WTC11 (cell line): ENCODE measurements around the gene CD4. TPM values are rescaled to one million over a fixed set of nuclear protein-coding genes. Genes with fewer than 3 reads are reported as not detected.
A peak's percentile ranks its signal among the peaks of the same experiment; 100 is the strongest.

ENCODE experiments used
- ATAC-seq: fragments of 200-7000 bp; cut with Tn5 transposase; 2 replicates; pipeline ENCODE4 v1.10.0; 2021; ENCODE audit warnings: mild to moderate bottlenecking, moderate library complexity
- CTCF ChIA-PET: fragments of 300-600 bp; sonication (Branson Sonifier 250); formaldehyde crosslinking; loops from one replicate; lab custom pipeline; 2021; ENCODE audit warnings: antibody characterized with exemption; lab: Charles Lee
- POLR2A ChIA-PET: fragments of 350-600 bp; sonication (Branson Sonifier 250); formaldehyde crosslinking; loops from one replicate; lab custom pipeline; 2021; ENCODE audit warnings: antibody characterized with exemption; lab: Charles Lee
- DNase-seq: peaks from one replicate; pipeline ENCODE4 v3.0.0; 2021; ENCODE audit warnings: low spot score
- H3K27ac Mint-ChIP-seq: 2 replicates; pipeline ENCODE4 v1.8.0; 2021; ENCODE audit warnings: mixed read lengths
- H3K27me3 Mint-ChIP-seq: 2 replicates; pipeline ENCODE4 v1.8.0; 2021; ENCODE audit warnings: low read depth, mild to moderate bottlenecking, moderate library complexity, mixed read lengths
- H3K36me3 Mint-ChIP-seq: 2 replicates; pipeline ENCODE4 v1.8.0; 2021; ENCODE audit warnings: mixed read lengths
- H3K4me1 Mint-ChIP-seq: 2 replicates; pipeline ENCODE4 v1.8.0; 2022; ENCODE audit warnings: mixed read lengths
- H3K4me3 Mint-ChIP-seq: 2 replicates; pipeline ENCODE4 v1.8.0; 2021; ENCODE audit warnings: mild to moderate bottlenecking, moderate library complexity, mixed read lengths
- H3K9me3 Mint-ChIP-seq: 2 replicates; pipeline ENCODE4 v1.8.0; 2021; ENCODE audit warnings: mixed read lengths
- ARID4B ChIP-seq: sonication (generic); formaldehyde crosslinking; IDR thresholded peaks from 2 replicates; pipeline ENCODE4 v1.8.0; 2023; ENCODE audit warnings: missing genetic modification reagents, mild to moderate bottlenecking, borderline replicate concordance
- ELF4 ChIP-seq: sonication (generic); formaldehyde crosslinking; IDR thresholded peaks from 2 replicates; pipeline ENCODE4 v1.8.1; 2022; ENCODE audit warnings: low read depth, mild to moderate bottlenecking, moderate library complexity, missing genetic modification reagents
- FOXP4 ChIP-seq: sonication (generic); formaldehyde crosslinking; IDR thresholded peaks from 2 replicates; pipeline ENCODE4 v1.8.0; 2022; ENCODE audit warnings: mild to moderate bottlenecking, missing genetic modification reagents
- MAX ChIP-seq: sonication (generic); formaldehyde crosslinking; IDR thresholded peaks from 2 replicates; pipeline ENCODE4 v1.8.0; 2022; ENCODE audit warnings: mild to moderate bottlenecking, missing genetic modification reagents
- TP53 ChIP-seq: sonication (generic); formaldehyde crosslinking; IDR thresholded peaks from 2 replicates; pipeline ENCODE4 v1.8.1; 2023; ENCODE audit warnings: mild to moderate bottlenecking, missing genetic modification reagents
- USF1 ChIP-seq: sonication (generic); formaldehyde crosslinking; IDR thresholded peaks from 2 replicates; pipeline ENCODE4 v1.8.0; 2022; ENCODE audit warnings: mild to moderate bottlenecking, missing genetic modification reagents
- ZNF263 ChIP-seq: sonication (generic); formaldehyde crosslinking; IDR thresholded peaks from 2 replicates; pipeline ENCODE4 v1.8.1; 2022; ENCODE audit warnings: low read depth, mild to moderate bottlenecking, moderate library complexity, missing genetic modification reagents
- ZNF396 ChIP-seq: fragments of 250-450 bp; sonication (Bioruptor Pico); IDR thresholded peaks from 2 replicates; pipeline ENCODE4 v1.8.0; 2021; ENCODE audit warnings: mild to moderate bottlenecking, moderate library complexity, borderline replicate concordance
- total RNA-seq: library from RNA; stranded (reverse); gene quantifications from 3 replicates; pipeline ENCODE4 v1.2.3, GENCODE V29; 2021
- TF ChIP-seq, protein P1 (sequence below): fragments of 250-450 bp; sonication (Bioruptor Pico); IDR thresholded peaks from 2 replicates; pipeline ENCODE4 v2.1.2; 2022; ENCODE audit warnings: mild to moderate bottlenecking, moderate library complexity
- TF ChIP-seq, protein P2 (sequence below): fragments of 250-450 bp; sonication (Bioruptor Pico); IDR thresholded peaks from 2 replicates; pipeline ENCODE4 v1.9.0; 2021; ENCODE audit warnings: mild to moderate bottlenecking
- TF ChIP-seq, protein P3 (sequence below): sonication (generic); formaldehyde crosslinking; IDR thresholded peaks from 2 replicates; pipeline ENCODE4 v1.8.1; 2023; ENCODE audit warnings: mild to moderate bottlenecking, missing genetic modification reagents, moderate library complexity

The CD4 gene
- total RNA-seq, 1 experiment from 2014 or later, result 2.5 TPM

DNA sequence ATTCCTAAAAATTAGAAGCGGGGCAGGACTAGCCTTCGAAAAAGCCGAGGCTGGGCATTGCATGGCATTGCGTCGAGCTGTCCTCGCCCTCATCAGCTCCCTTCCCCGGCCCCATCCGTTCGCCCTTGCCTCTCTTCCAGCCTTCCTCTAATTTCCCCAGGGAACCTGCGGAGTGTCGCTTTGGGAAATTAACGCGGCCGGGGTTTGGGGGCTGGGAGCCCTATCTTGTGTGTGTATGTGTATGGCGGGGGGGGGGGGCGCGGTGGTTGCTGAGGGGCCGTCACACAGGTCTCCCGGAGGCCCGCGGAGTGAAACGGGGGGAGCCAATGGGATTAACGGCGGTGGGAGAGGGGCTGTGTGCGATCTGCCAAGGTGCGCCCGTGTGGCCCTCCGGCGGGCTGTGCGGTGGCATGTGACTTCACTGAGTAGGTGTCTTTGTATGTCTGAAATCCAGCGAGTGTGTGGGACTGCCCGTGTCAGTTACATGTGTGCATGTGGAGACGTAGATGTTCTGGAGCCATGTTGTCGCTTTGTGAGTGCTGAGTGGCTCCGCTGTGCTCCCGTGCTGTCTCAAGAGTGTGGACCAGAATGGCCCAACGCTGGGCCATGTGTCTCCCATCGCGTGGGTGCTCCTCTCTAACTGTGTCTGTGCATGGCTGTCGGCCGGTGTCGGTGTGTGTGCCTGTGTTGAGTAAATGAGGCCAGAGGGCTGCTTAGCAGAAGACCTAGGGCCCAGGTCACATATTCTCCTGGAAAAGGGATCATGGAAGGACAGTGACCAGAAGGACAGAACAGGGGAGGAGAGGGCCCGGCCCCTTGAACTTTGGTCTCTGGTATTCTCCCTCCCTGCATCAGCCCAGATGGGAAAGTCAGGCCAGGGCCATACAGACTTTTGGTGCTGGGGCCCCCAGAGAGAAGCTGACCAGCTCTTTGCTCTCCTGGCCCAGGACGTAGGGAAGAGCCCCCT lies 21.7 kb upstream of the CD4 start:
- ChIA-PET POLR2A (interaction anchor here (1.0 to 5.4 kb wide), 14 partner anchors 10 to 275 kb away, joined by 3 to 84 read pairs (median 6); partner anchors contain the start of genes GPR162, MLF2, MRPL51 and SPSB2), CTCF (interaction anchor here (1.0 to 10.5 kb wide), 23 partner anchors 11 to 147 kb away, joined by 3 to 234 read pairs (median 7); partner anchors contain the start of genes CDCA3, COPS7A, GNB3 and GPR162)
- Mint-ChIP-seq H3K4me1 (peaks cover 69% of the 10 kb centered on the region), H3K27ac (peak overlapping the region; percentile 98), H3K27me3 (peaks cover 19% of the 10 kb centered on the region), H3K36me3 (peaks cover 13% of the 10 kb centered on the region), H3K9me3 (no peaks in the 10 kb centered on the region), H3K4me3 (peak overlapping the region; percentile 98)
- ATAC-seq (no peak), DNase-seq (no peak)
- TF ChIP-seq FOXP4, result no peak
- TF ChIP-seq, protein P1, sequence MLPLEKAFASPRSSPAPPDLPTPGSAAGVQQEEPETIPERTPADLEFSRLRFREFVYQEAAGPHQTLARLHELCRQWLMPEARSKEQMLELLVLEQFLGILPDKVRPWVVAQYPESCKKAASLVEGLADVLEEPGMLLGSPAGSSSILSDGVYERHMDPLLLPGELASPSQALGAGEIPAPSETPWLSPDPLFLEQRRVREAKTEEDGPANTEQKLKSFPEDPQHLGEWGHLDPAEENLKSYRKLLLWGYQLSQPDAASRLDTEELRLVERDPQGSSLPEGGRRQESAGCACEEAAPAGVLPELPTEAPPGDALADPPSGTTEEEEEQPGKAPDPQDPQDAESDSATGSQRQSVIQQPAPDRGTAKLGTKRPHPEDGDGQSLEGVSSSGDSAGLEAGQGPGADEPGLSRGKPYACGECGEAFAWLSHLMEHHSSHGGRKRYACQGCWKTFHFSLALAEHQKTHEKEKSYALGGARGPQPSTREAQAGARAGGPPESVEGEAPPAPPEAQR, result no peak
- peak; percentile 44 for TF ChIP-seq USF1
- no peak for TF ChIP-seq ZNF396 (CRISPR knock-in tag)
- TF ChIP-seq, protein P2, sequence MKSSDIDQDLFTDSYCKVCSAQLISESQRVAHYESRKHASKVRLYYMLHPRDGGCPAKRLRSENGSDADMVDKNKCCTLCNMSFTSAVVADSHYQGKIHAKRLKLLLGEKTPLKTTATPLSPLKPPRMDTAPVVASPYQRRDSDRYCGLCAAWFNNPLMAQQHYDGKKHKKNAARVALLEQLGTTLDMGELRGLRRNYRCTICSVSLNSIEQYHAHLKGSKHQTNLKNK (CRISPR knock-in tag), result no peak
- no peak for TF ChIP-seq ELF4 (CRISPR knock-in tag)
- no peak for TF ChIP-seq ZNF263
- TF ChIP-seq ARID4B (CRISPR knock-in tag), result no peak
- TF ChIP-seq, protein P3, sequence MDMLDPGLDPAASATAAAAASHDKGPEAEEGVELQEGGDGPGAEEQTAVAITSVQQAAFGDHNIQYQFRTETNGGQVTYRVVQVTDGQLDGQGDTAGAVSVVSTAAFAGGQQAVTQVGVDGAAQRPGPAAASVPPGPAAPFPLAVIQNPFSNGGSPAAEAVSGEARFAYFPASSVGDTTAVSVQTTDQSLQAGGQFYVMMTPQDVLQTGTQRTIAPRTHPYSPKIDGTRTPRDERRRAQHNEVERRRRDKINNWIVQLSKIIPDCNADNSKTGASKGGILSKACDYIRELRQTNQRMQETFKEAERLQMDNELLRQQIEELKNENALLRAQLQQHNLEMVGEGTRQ (CRISPR knock-in tag), result peak; percentile 36
- peak; percentile 24; the same call in 1 of the 2 replicates for TF ChIP-seq MAX (CRISPR knock-in tag)
- TF ChIP-seq TP53 (CRISPR knock-in tag), result 0 out of 2 replicates have a peak, but pooled peaks have one; percentile 41
